H9 (cell line): ENCODE data around the gene KRT39. TPM values are rescaled to one million over a fixed set of nuclear protein-coding genes. Genes with fewer than 3 reads are reported as not detected.

ENCODE experiments used
- DNase-seq: peaks from one replicate; pipeline ENCODE4 v3.0.0-alpha.2; 2017
- H2AFZ ChIP-seq: one replicate; pipeline ENCODE4 v1.6.1; 2013; ENCODE audit warnings: mild to moderate bottlenecking, low read length, control low read depth, moderate library complexity
- H2AK5ac ChIP-seq: 2 replicates; pipeline ENCODE4 v1.6.1; 2013; ENCODE audit warnings: low read length, control low read depth, mixed read lengths; ENCODE audit not compliant: insufficient read length
- H2BK120ac ChIP-seq: one replicate; pipeline ENCODE4 v1.6.1; 2013; ENCODE audit warnings: low read depth, mild to moderate bottlenecking, low read length, control low read depth, inconsistent platforms; ENCODE audit not compliant: poor library complexity, severe bottlenecking
- H2BK12ac ChIP-seq: 2 replicates; pipeline ENCODE4 v1.6.1; 2013; ENCODE audit warnings: low read length, control low read depth, mixed read lengths, low read depth; ENCODE audit not compliant: insufficient read length
- H2BK15ac ChIP-seq: 2 replicates; pipeline ENCODE4 v1.6.1; 2013; ENCODE audit warnings: low read depth, low read length, control low read depth
- H2BK20ac ChIP-seq: one replicate; pipeline ENCODE4 v1.6.1; 2013; ENCODE audit warnings: low read depth, mild to moderate bottlenecking, low read length, control low read depth, inconsistent platforms; ENCODE audit not compliant: poor library complexity, severe bottlenecking
- H2BK5ac ChIP-seq: 2 replicates; pipeline ENCODE4 v1.6.1; 2013; ENCODE audit warnings: low read length, control low read depth, mixed read lengths; ENCODE audit not compliant: insufficient read length
- H3K14ac ChIP-seq: 2 replicates; pipeline ENCODE4 v1.6.1; 2013; ENCODE audit warnings: low read length, control low read depth; ENCODE audit not compliant: insufficient read depth
- H3K18ac ChIP-seq: 2 replicates; pipeline ENCODE4 v1.6.1; 2013; ENCODE audit warnings: low read depth, mild to moderate bottlenecking, mixed read lengths, low read length, control low read depth; ENCODE audit not compliant: insufficient read length
- H3K23ac ChIP-seq: 2 replicates; pipeline ENCODE4 v1.6.1; 2013; ENCODE audit warnings: low read length, control low read depth, mixed read lengths, low read depth; ENCODE audit not compliant: insufficient read length
- H3K23me2 ChIP-seq: 2 replicates; pipeline ENCODE4 v1.6.1; 2013; ENCODE audit warnings: low read depth, mild to moderate bottlenecking, mixed read lengths, low read length, control low read depth; ENCODE audit not compliant: insufficient read length, poor library complexity, severe bottlenecking
- H3K27ac ChIP-seq: 2 replicates; pipeline ENCODE4 v1.5.1; 2013; ENCODE audit warnings: low read length, control low read depth, mixed read lengths, low read depth; ENCODE audit not compliant: insufficient read length
- H3K27me3 ChIP-seq: 2 replicates; pipeline ENCODE4 v1.6.1; 2013; ENCODE audit warnings: low read length, control low read depth, inconsistent platforms; ENCODE audit not compliant: insufficient read depth
- H3K4ac ChIP-seq: 2 replicates; pipeline ENCODE4 v1.6.1; 2013; ENCODE audit warnings: low read depth, mild to moderate bottlenecking, control low read depth, inconsistent platforms, low read length, moderate library complexity
- H3K4me1 ChIP-seq: 2 replicates; pipeline ENCODE4 v1.6.1; 2013; ENCODE audit warnings: low read length, control low read depth, inconsistent platforms; ENCODE audit not compliant: insufficient read depth
- H3K4me2 ChIP-seq: 2 replicates; pipeline ENCODE4 v1.6.1; 2013; ENCODE audit warnings: low read length, control low read depth, mixed read lengths; ENCODE audit not compliant: insufficient read length, insufficient read depth
- H3K56ac ChIP-seq: 2 replicates; pipeline ENCODE4 v1.6.1; 2013; ENCODE audit warnings: low read depth, mild to moderate bottlenecking, mixed read lengths, low read length, control low read depth; ENCODE audit not compliant: insufficient read length
- H3K79me1 ChIP-seq: 2 replicates; pipeline ENCODE4 v1.6.1; 2013; ENCODE audit warnings: low read depth, mild to moderate bottlenecking, moderate library complexity, low read length, control low read depth, inconsistent platforms; ENCODE audit not compliant: insufficient read depth, poor library complexity, severe bottlenecking
- H3K79me2 ChIP-seq: 2 replicates; pipeline ENCODE4 v1.6.1; 2013; ENCODE audit warnings: low read length, control low read depth, inconsistent platforms; ENCODE audit not compliant: insufficient read depth
- H3K9ac ChIP-seq: 2 replicates; pipeline ENCODE4 v1.6.1; 2013; ENCODE audit warnings: low read length, control low read depth, mixed read lengths; ENCODE audit not compliant: insufficient read length; ENCODE audit errors: extremely low read depth
- H3K9me3 ChIP-seq: one replicate; pipeline ENCODE4 v1.6.1; 2013; ENCODE audit warnings: low read depth, low read length, inconsistent platforms; ENCODE audit not compliant: control insufficient read depth
- H3T11ph ChIP-seq: one replicate; pipeline ENCODE4 v1.6.1; 2013; ENCODE audit warnings: mild to moderate bottlenecking, low read length, control low read depth, inconsistent platforms
- H4K20me1 ChIP-seq: one replicate; pipeline ENCODE4 v1.6.1; 2013; ENCODE audit not compliant: control insufficient read depth, insufficient read length, insufficient read depth
- H4K5ac ChIP-seq: 2 replicates; pipeline ENCODE4 v1.6.1; 2013; ENCODE audit warnings: low read depth, mild to moderate bottlenecking, mixed read lengths, low read length, control low read depth; ENCODE audit not compliant: insufficient read length
- H4K8ac ChIP-seq: replicated peaks from 2 replicates; pipeline ENCODE4 v1.6.1; 2013; ENCODE audit warnings: low read length, control low read depth, mixed read lengths, low read depth; ENCODE audit not compliant: insufficient read length
- H4K91ac ChIP-seq: 2 replicates; pipeline ENCODE4 v1.6.1; 2013; ENCODE audit warnings: low read depth, mild to moderate bottlenecking, moderate library complexity, mixed read lengths, low read length, control low read depth; ENCODE audit not compliant: insufficient read length
- H3K27ac Mint-ChIP-seq, 3 experiments: 2 replicates in 2 of 3; 3 replicates in 1 of 3; pipeline ENCODE4 v1.8.0; 2020 to 2021; ENCODE audit warnings: mixed read lengths in 3 of 3, mild to moderate bottlenecking in 1 of 3, moderate library complexity in 1 of 3
- H3K27me3 Mint-ChIP-seq: 2 replicates; pipeline ENCODE4 v1.8.0; 2021; ENCODE audit warnings: low read depth, mild to moderate bottlenecking, moderate library complexity, mixed read lengths
- H3K36me3 Mint-ChIP-seq, 3 experiments: 2 replicates in 2 of 3; 3 replicates in 1 of 3; pipeline ENCODE4 v1.8.0; 2020 to 2021; ENCODE audit warnings: low read depth in 3 of 3, mixed read lengths in 3 of 3; ENCODE audit not compliant: insufficient read depth in 1 of 3
- H3K4me1 Mint-ChIP-seq, 2 experiments: 2 replicates each; pipeline ENCODE4 v1.8.0; 2020; ENCODE audit warnings: mixed read lengths in 2 of 2
- H3K4me3 Mint-ChIP-seq, 2 experiments: 2 replicates in 1 of 2; 3 replicates in 1 of 2; pipeline ENCODE4 v1.8.0; 2020 to 2021; ENCODE audit warnings: mild to moderate bottlenecking in 2 of 2, mixed read lengths in 2 of 2, moderate library complexity in 1 of 2
- H3K9me3 Mint-ChIP-seq, 2 experiments: 2 replicates in 1 of 2; 3 replicates in 1 of 2; pipeline ENCODE4 v1.8.0; 2020; ENCODE audit warnings: mild to moderate bottlenecking in 2 of 2, mixed read lengths in 2 of 2, moderate library complexity in 1 of 2
- WGBS: extraction: QIAGEN DNeasy Blood & Tissue Kit; methylation state at CpG from one replicate; pipeline ENCODE4 v1.1.7; 2013; ENCODE audit warnings: missing lambda C conversion rate, low lambda C conversion rate, mixed read lengths; ENCODE audit not compliant: insufficient read length; ENCODE audit errors: extremely low coverage; 5-methylcytosine and 5-hydroxymethylcytosine counted together
- total RNA-seq: library from RNA; stranded (reverse); gene quantifications from 2 replicates; pipeline ENCODE4 v1.2.1, GENCODE V29; 2021
- TF ChIP-seq, protein P1 (sequence below): fragments of 200-600 bp; sonication (generic); conservative IDR thresholded peaks from 3 replicates; pipeline ENCODE4 v1.8.0; 2021; ENCODE audit warnings: antibody characterized with exemption, mild to moderate bottlenecking

The KRT39 gene
- total RNA-seq, 1 experiment from 2014 or later, result not detected

DNA sequence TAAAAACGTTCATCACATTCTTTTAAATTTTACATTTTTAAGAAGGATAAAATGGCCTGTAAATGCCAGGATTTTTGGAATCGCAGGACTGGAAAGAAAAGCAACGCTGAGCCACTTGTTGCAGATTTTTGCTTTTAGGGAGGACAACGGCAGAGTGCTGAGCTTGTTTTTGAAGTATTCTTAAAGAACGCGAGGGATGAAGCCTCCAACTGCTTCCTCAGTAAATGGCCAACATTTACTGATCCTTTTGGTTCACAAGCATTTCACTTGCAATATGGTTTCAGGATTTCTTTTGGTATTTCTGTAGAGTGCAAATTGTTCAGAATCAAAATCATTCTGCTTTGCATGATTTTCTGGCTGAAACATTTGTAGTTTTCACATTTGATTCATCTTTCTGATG is 26.5 kb downstream of the KRT39 start:
- no peaks in the 10 kb centered on the region for H4K20me1 ChIP-seq
- DNase-seq, result no peak
- no peak overlapping the region for H2BK120ac ChIP-seq
- H3K79me2 ChIP-seq, result no peaks in the 10 kb centered on the region
- H3K4me2 ChIP-seq, result no peak overlapping the region
- H3K4me1 ChIP-seq, result no peaks in the 10 kb centered on the region
- H3T11ph ChIP-seq, result no peak overlapping the region
- H3K18ac ChIP-seq, result no peak overlapping the region
- H2AK5ac ChIP-seq, result no peak overlapping the region
- H3K56ac ChIP-seq, result no peak overlapping the region
- no peak overlapping the region for H2AFZ ChIP-seq
- peaks cover 2% of the 10 kb centered on the region for H3K27me3 Mint-ChIP-seq
- no peak overlapping the region for H3K9ac ChIP-seq
- H3K27me3 ChIP-seq, result no peaks in the 10 kb centered on the region
- no peak overlapping the region for H2BK5ac ChIP-seq
- H3K23ac ChIP-seq, result no peak overlapping the region
- peaks cover 12 to 16% of the 10 kb centered on the region in 2 experiments for H3K4me1 Mint-ChIP-seq
- H4K5ac ChIP-seq, result no peak overlapping the region
- TF ChIP-seq, protein P1, sequence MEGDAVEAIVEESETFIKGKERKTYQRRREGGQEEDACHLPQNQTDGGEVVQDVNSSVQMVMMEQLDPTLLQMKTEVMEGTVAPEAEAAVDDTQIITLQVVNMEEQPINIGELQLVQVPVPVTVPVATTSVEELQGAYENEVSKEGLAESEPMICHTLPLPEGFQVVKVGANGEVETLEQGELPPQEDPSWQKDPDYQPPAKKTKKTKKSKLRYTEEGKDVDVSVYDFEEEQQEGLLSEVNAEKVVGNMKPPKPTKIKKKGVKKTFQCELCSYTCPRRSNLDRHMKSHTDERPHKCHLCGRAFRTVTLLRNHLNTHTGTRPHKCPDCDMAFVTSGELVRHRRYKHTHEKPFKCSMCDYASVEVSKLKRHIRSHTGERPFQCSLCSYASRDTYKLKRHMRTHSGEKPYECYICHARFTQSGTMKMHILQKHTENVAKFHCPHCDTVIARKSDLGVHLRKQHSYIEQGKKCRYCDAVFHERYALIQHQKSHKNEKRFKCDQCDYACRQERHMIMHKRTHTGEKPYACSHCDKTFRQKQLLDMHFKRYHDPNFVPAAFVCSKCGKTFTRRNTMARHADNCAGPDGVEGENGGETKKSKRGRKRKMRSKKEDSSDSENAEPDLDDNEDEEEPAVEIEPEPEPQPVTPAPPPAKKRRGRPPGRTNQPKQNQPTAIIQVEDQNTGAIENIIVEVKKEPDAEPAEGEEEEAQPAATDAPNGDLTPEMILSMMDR, result no peak
- H2BK15ac ChIP-seq, result no peak overlapping the region
- H2BK12ac ChIP-seq, result no peak overlapping the region
- no peak overlapping the region for H4K91ac ChIP-seq
- WGBS, result no CpG with 5 or more reads among the region's 6 CpGs
- H3K79me1 ChIP-seq, result no peaks in the 10 kb centered on the region
- no peak overlapping the region for H4K8ac ChIP-seq
- H3K23me2 ChIP-seq, result peaks cover 3% of the 10 kb centered on the region
- no peaks in the 10 kb centered on the region for H3K36me3 Mint-ChIP-seq
- H3K4me3 Mint-ChIP-seq, result no peak overlapping the region
- H2BK20ac ChIP-seq, result no peak overlapping the region
- no peaks in the 10 kb centered on the region for H3K9me3 ChIP-seq
- H3K27ac ChIP-seq, result no peak overlapping the region
- peaks cover 0 to 4% of the 10 kb centered on the region in 2 experiments; a peak in 3 of 5 replicates for H3K9me3 Mint-ChIP-seq
- no peak overlapping the region for H3K27ac Mint-ChIP-seq
- no peak overlapping the region for H3K14ac ChIP-seq
- H3K4ac ChIP-seq, result no peak overlapping the region
